Measurements from ENCODE around the gene LONP2. TPM values are rescaled to one million over a fixed set of nuclear protein-coding genes. Genes with fewer than 3 reads are reported as not detected.
A peak's percentile ranks its signal among the peaks of the same experiment; 100 is the strongest.

The LONP2 gene
- total RNA-seq, 1 experiment from 2014 or later, result 55.6 TPM

DNA sequence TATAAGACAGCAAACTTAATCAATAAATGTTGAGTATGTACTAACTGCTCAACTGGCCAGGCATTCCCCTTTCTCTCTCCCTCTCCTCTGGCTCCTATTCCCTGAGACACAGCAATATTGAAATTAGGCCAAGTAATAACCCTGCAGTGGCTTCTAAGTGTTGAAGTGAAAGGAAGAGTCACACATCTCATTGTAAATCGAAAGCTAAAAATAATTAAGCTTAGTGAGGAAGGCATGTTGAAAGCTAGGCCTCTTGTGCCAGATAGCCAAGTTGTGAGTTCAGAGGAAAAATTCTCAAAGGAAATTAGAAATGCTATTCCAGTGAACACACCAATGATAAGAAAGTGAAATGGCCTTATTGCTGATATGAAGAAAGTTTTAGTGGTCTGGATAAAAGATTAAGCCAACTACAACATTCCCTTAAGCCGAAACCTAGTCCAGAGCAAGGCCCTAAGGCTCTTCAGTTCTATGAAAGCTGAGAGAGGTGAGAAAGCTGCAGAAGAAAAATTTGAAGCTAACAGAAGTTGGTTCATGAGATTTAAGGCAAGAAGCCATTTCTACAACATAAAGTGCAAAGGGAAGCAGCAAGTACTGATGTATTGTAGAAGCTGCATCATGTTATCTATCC lies 38.6 kb downstream of the LONP2 start:
- no peak overlapping the region for H3K27ac Mint-ChIP-seq (ENCODE audit: low read depth, unreplicated experiment)
- H3K36me3 Mint-ChIP-seq (ENCODE audit: insufficient read depth, unreplicated experiment), result peaks cover 49% of the 10 kb centered on the region
- TF ChIP-seq, protein P1, sequence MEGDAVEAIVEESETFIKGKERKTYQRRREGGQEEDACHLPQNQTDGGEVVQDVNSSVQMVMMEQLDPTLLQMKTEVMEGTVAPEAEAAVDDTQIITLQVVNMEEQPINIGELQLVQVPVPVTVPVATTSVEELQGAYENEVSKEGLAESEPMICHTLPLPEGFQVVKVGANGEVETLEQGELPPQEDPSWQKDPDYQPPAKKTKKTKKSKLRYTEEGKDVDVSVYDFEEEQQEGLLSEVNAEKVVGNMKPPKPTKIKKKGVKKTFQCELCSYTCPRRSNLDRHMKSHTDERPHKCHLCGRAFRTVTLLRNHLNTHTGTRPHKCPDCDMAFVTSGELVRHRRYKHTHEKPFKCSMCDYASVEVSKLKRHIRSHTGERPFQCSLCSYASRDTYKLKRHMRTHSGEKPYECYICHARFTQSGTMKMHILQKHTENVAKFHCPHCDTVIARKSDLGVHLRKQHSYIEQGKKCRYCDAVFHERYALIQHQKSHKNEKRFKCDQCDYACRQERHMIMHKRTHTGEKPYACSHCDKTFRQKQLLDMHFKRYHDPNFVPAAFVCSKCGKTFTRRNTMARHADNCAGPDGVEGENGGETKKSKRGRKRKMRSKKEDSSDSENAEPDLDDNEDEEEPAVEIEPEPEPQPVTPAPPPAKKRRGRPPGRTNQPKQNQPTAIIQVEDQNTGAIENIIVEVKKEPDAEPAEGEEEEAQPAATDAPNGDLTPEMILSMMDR (IDR thresholded peaks at IDR 0.05; ENCODE audit: unreplicated experiment), result no peak
- POLR2A ChIA-PET, result interaction anchor here (0.6 to 1.4 kb wide), 3 partner anchors 9 to 21 kb away, joined by 3 to 5 read pairs (median 5); no protein-coding TSS in a partner anchor
- BruUV-seq (replicated peaks), result no TSS peak
- H3K9me3 Mint-ChIP-seq (ENCODE audit: unreplicated experiment), result no peaks in the 10 kb centered on the region
- no peak overlapping the region for H3K4me3 Mint-ChIP-seq (ENCODE audit: unreplicated experiment)
- intact Hi-C loops (cut with micrococcal nuclease), result no loop called here
- H3K4me1 Mint-ChIP-seq (ENCODE audit: insufficient read depth, unreplicated experiment), result peaks cover 25% of the 10 kb centered on the region
- DNase-seq (ENCODE audit: unreplicated experiment), result no peak
- H3K27me3 Mint-ChIP-seq (ENCODE audit: insufficient read depth, unreplicated experiment), result no peaks in the 10 kb centered on the region
- CTCF ChIA-PET, result interaction anchor here (1.5 kb wide), 1 partner anchor 14 kb away, joined by 3 read pairs; no protein-coding TSS in a partner anchor

DNA sequence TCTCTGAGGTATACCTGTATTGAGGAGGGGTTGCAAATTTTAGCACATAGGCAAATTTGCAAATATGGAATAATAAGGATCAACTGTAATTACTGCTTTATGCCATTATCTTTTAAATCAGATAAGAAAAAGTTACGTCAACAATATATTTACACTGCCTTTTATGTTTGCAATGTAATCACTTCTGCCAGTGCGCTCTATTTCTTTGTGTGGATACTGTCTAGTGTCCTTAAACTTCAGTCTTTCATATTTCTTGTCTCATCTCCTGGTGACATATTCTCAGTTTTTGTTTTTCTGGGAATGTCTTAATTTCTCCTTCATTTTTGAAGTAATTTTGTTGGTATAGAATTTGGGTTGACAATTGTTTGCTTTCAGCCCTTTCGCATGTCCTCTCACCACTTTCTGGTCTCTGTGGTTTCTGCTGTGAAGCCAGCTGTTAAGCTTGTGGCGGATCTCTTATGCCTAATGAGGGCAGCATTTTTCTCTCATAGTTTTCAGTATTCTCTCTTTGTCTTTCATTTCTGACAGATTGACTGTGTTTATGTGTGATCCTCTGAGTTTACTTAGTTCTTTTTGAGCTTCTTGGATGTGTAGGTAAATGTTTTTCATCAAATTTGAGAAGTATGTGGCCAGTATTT lies 40.8 kb downstream of the LONP2 start:
- CTCF ChIA-PET, result interaction anchor here (1.2 kb wide), 1 partner anchor 9 kb away, joined by 7 read pairs; no protein-coding TSS in a partner anchor
- TF ChIP-seq, protein P1 (IDR thresholded peaks at IDR 0.05; ENCODE audit: unreplicated experiment), result no peak

DNA sequence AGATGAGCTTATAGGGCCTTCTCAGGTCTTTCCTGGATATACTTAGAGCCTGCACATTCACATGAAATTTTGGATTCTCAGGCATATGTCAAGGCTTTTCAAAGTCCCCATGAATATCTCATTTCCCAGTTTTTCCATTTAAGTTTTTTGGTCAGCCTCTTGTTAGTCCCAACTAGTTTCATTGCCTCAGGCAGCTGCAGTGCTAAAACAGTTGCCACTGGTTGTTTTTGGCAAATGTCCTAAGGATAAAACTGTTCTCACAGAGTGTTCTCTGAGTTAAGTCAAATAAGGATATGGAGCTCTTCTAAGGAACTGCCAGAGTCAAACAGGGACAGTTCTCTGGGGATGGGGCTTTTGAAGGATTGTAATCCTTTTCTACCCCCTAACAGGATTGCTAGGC lies 43.1 kb downstream of the LONP2 start:
- H3K27ac Mint-ChIP-seq (ENCODE audit: low read depth, unreplicated experiment), result no peak overlapping the region
- no peaks in the 10 kb centered on the region for H3K27me3 Mint-ChIP-seq (ENCODE audit: insufficient read depth, unreplicated experiment)
- BruUV-seq (replicated peaks), result no TSS peak
- no peaks in the 10 kb centered on the region for H3K9me3 Mint-ChIP-seq (ENCODE audit: unreplicated experiment)
- intact Hi-C loops (cut with micrococcal nuclease), result no loop called here
- ChIA-PET POLR2A (interaction anchor here (0.6 kb wide), 1 partner anchor 14 kb away, joined by 5 read pairs; no protein-coding TSS in a partner anchor), CTCF (interaction anchor here (0.6 to 1.5 kb wide), 5 partner anchors 9 to 239 kb away, joined by 3 to 5 read pairs (median 5); no protein-coding TSS in a partner anchor)
- H3K4me1 Mint-ChIP-seq (ENCODE audit: insufficient read depth, unreplicated experiment), result peaks cover 32% of the 10 kb centered on the region
- H3K4me3 Mint-ChIP-seq (ENCODE audit: unreplicated experiment), result no peak overlapping the region
- DNase-seq (ENCODE audit: unreplicated experiment), result peak; percentile 15
- TF ChIP-seq, protein P1 (IDR thresholded peaks at IDR 0.05; ENCODE audit: unreplicated experiment), result no peak
- H3K36me3 Mint-ChIP-seq (ENCODE audit: insufficient read depth, unreplicated experiment), result peaks cover 41% of the 10 kb centered on the region

More for the DNA sequence above, 40.8 kb downstream of the LONP2 start:
- intact Hi-C loops (cut with micrococcal nuclease), result no loop called here
- H3K36me3 Mint-ChIP-seq (ENCODE audit: insufficient read depth, unreplicated experiment), result peaks cover 40% of the 10 kb centered on the region
- POLR2A ChIA-PET, result no interaction called here
- DNase-seq (ENCODE audit: unreplicated experiment), result no peak
- H3K27ac Mint-ChIP-seq (ENCODE audit: low read depth, unreplicated experiment), result no peak overlapping the region
- BruUV-seq (replicated peaks), result no TSS peak
- H3K27me3 Mint-ChIP-seq (ENCODE audit: insufficient read depth, unreplicated experiment), result no peaks in the 10 kb centered on the region
- no peaks in the 10 kb centered on the region for H3K9me3 Mint-ChIP-seq (ENCODE audit: unreplicated experiment)
- no peak overlapping the region for H3K4me3 Mint-ChIP-seq (ENCODE audit: unreplicated experiment)
- peaks cover 16% of the 10 kb centered on the region for H3K4me1 Mint-ChIP-seq (ENCODE audit: insufficient read depth, unreplicated experiment)

DNA sequence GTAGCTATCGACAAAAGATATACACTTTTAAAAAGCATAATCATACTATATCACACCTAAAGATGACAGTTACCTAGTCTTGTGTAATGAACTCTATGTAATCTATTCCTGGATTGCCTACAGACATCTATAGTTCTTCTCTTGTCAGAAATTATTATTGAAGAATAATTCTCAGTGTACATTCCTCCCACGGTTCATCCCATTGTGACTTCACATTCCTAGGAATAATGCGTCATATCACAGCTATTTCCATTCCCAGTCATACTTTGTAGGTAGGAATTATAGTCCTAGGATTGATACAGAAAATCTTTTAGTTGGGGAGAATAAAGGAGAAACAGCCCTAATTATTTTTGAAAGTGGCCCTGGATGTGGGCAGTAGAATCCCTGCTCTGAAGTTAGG lies 47.2 kb downstream of the LONP2 start:
- intact Hi-C loops (cut with micrococcal nuclease), result no loop called here
- CTCF ChIA-PET, result interaction anchor here (0.7 to 2.3 kb wide), 7 partner anchors 11 to 339 kb away, joined by 3 to 8 read pairs (median 5); no protein-coding TSS in a partner anchor
- BruUV-seq (replicated peaks), result no TSS peak

More for the DNA sequence above, 47.2 kb downstream of the LONP2 start:
- H3K9me3 Mint-ChIP-seq (ENCODE audit: unreplicated experiment), result no peaks in the 10 kb centered on the region
- peaks cover 40% of the 10 kb centered on the region for H3K36me3 Mint-ChIP-seq (ENCODE audit: insufficient read depth, unreplicated experiment)
- TF ChIP-seq, protein P1 (IDR thresholded peaks at IDR 0.05; ENCODE audit: unreplicated experiment), result no peak
- peak overlapping the region; percentile 4 for H3K4me3 Mint-ChIP-seq (ENCODE audit: unreplicated experiment)
- H3K27ac Mint-ChIP-seq (ENCODE audit: low read depth, unreplicated experiment), result peak overlapping the region; percentile 58
- peak; percentile 47 for DNase-seq (ENCODE audit: unreplicated experiment)
- POLR2A ChIA-PET, result interaction anchor here (0.6 to 1.8 kb wide), 7 partner anchors 8 to 145 kb away, joined by 3 to 6 read pairs (median 4); no protein-coding TSS in a partner anchor
- H3K27me3 Mint-ChIP-seq (ENCODE audit: insufficient read depth, unreplicated experiment), result no peaks in the 10 kb centered on the region
- peaks cover 16% of the 10 kb centered on the region for H3K4me1 Mint-ChIP-seq (ENCODE audit: insufficient read depth, unreplicated experiment)

Data from MCF 10A (cell line).